Neural progenitor cell (in vitro differentiated cells): Measurements from ENCODE around the gene RBM8A.

Source experiments
- CTCF ChIP-seq: fragments of 200-600 bp; sonication (generic); IDR thresholded peaks from 2 replicates; pipeline ENCODE4 v1.5.1; 2017; ENCODE audit warnings: antibody characterized with exemption, mild to moderate bottlenecking
- EZH2 ChIP-seq: fragments of 200-600 bp; sonication (generic); IDR thresholded peaks from 2 replicates; pipeline ENCODE4 v1.6.1; 2017; ENCODE audit warnings: antibody characterized with exemption, mild to moderate bottlenecking, moderate library complexity
- EZH2phosphoT487 ChIP-seq: fragments of 200-600 bp; sonication (generic); IDR thresholded peaks from 2 replicates; pipeline ENCODE4 v1.6.1; 2017; ENCODE audit warnings: antibody characterized with exemption

GRCh38 chr1:145889722-145890121, 37.6 kb downstream of the RBM8A start:
- TF ChIP-seq CTCF = no peak
- no peak for TF ChIP-seq EZH2
- TF ChIP-seq EZH2phosphoT487 = no peak
